Gastroesophageal sphincter (tissue), 3 donors: Measurements from ENCODE around the gene CRLF2.

Source experiments
- CTCF ChIP-seq, 4 experiments: fragments of 200-600 bp in 2 of 4; fragments of 450-650 bp in 2 of 4; sonication (generic) in 1 of 4; IDR thresholded peaks; one replicate each; pipeline ENCODE4 v1.5.1; 2017 to 2019; ENCODE audit warnings: antibody characterized with exemption in 4 of 4, mild to moderate bottlenecking in 2 of 4, moderate library complexity in 2 of 4
- POLR2A ChIP-seq, 2 donors: fragments of 450-650 bp; IDR thresholded peaks; one replicate each; pipeline ENCODE4 v1.6.1; 2017; ENCODE audit warnings: antibody characterized with exemption in 2 of 2, mild to moderate bottlenecking in 2 of 2, moderate library complexity in 1 of 2

- TF ChIP-seq CTCF (IDR thresholded peaks at IDR 0.05) = no peak
- no peak for TF ChIP-seq POLR2A (IDR thresholded peaks at IDR 0.05)
Measured at GRCh38 chrX:1224954-1225353, 12.5 kb upstream of the CRLF2 start.
